ENCODE results near the gene ZFPL1.
A peak's percentile ranks its signal among the peaks of the same experiment; 100 is the strongest.

ZFPL1 gene

DNA sequence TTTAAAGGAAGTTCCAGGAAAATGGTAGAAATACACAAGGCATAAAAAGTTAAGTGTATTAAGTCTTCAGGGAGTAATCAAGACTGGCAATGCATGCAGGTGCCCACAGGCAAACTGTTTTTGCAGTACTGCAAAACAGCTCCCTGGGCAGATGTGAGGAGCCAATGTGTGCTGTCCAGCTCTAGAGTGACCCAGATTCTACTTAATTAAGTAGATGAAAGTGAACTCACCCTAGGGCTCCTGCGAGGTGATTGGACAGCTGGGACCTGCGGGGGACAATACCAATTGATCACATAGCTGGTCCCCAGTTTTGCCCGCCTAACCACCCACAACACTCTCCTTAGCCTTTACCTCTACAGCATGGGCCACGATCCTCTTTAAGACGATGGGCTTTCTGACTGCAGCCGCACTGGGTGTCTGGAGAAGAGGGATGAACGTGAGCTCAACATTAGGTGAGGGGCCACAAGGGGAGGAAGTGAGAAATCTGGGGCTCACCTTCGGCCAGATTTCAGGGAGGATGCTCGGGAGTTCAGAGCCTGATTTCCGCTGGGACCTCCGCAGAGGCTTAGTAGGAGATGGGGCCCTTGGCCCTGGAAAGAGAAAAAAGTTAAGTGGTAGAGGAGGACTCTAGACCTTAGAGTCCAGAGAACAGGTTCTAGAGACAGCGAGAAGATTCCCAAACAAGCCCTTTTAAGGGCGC, 738 bp upstream of the ZFPL1 start:
- DNase-seq (ENCODE audit: low read depth): no peak
- TF ChIP-seq, protein P1, sequence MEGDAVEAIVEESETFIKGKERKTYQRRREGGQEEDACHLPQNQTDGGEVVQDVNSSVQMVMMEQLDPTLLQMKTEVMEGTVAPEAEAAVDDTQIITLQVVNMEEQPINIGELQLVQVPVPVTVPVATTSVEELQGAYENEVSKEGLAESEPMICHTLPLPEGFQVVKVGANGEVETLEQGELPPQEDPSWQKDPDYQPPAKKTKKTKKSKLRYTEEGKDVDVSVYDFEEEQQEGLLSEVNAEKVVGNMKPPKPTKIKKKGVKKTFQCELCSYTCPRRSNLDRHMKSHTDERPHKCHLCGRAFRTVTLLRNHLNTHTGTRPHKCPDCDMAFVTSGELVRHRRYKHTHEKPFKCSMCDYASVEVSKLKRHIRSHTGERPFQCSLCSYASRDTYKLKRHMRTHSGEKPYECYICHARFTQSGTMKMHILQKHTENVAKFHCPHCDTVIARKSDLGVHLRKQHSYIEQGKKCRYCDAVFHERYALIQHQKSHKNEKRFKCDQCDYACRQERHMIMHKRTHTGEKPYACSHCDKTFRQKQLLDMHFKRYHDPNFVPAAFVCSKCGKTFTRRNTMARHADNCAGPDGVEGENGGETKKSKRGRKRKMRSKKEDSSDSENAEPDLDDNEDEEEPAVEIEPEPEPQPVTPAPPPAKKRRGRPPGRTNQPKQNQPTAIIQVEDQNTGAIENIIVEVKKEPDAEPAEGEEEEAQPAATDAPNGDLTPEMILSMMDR (conservative IDR thresholded peaks at IDR 0.05; ENCODE audit: low read length): no peak
- peak overlapping the region; percentile 97 for H3K4me3 ChIP-seq (ENCODE audit: low read length)

DNA sequence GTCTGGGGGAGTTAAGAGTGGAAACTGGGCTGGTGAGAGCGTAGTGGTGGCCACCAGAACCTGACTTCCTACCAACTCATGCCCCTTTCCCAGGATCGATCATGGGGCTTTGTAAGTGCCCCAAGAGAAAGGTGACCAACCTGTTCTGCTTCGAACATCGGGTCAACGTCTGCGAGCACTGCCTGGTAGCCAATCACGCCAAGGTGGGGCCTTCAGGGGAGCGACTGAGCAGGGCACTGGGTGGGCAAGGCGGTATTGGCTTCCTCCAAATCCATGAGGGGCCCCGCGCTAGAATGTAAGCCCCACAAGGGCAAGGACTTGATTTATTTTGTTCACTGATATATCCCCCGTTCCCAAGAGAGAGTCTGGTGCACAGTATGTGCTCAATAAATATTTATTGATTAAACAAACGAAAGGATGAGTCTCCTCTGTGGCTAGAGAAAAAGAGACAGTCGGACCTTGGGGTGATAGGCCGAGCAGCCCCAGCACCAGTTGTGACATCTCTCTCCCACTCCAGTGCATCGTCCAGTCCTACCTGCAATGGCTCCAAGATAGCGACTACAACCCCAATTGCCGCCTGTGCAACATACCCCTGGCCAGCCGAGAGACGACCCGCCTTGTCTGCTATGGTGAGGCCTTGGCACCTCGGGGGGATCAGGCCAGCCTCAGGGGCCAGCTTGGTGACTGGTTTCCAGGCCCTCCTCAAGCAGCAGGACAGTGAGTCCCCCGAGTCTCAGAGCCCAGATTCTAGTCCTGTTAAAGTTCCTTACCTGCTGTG, 765 bp downstream of the ZFPL1 start:
- DNase-seq (ENCODE audit: low read depth): no peak
- H3K4me3 ChIP-seq (ENCODE audit: low read length): peak overlapping the region; percentile 97
- TF ChIP-seq, protein P1 (conservative IDR thresholded peaks at IDR 0.05; ENCODE audit: low read length): no peak

DNA sequence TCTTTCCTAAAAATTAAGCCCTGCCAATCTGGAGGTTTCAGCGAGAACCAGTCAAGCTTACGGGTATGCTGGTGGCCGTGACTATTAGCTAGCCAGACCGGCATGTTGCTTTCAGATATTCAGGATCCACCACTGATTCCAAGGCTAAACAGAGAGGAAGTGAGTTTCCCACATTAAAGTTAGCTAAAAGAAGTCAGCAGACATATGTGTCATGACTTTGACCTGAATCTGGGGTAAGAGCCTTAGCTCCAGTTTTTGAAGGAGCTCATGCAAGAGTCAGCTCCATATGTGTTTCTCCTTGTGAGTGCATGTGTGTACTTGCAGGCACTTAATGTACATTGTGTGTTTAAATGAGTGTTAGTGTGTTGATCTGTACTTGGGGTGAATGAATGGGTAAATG, 1.4 kb downstream of the ZFPL1 start:
- DNase-seq (ENCODE audit: low read depth): no peak
- peak overlapping the region; percentile 97; the same call in 1 of the 2 replicates for H3K4me3 ChIP-seq (ENCODE audit: low read length)
- TF ChIP-seq, protein P1 (conservative IDR thresholded peaks at IDR 0.05; ENCODE audit: low read length): no peak

DNA sequence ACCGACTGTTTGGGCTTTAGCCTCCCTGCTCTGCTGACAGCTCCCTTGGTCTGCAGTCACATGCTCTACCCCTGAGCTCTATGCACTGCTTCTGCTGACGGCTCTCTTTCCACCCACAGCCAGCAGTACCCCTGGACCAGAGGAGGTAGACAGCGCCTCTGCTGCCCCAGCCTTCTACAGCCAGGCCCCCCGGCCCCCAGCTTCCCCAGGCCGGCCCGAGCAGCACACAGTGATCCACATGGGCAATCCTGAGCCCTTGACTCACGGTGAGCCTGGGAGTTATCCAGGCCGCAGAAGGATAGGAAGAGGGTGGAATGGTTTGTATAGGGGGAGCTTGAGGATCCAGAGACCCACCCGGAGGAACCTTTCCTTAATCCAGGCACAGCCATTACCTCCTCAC, 2.8 kb downstream of the ZFPL1 start:
- DNase-seq (ENCODE audit: low read depth): no peak
- H3K4me3 ChIP-seq (ENCODE audit: low read length): no peak overlapping the region
- TF ChIP-seq, protein P1 (conservative IDR thresholded peaks at IDR 0.05; ENCODE audit: low read length): no peak

DNA sequence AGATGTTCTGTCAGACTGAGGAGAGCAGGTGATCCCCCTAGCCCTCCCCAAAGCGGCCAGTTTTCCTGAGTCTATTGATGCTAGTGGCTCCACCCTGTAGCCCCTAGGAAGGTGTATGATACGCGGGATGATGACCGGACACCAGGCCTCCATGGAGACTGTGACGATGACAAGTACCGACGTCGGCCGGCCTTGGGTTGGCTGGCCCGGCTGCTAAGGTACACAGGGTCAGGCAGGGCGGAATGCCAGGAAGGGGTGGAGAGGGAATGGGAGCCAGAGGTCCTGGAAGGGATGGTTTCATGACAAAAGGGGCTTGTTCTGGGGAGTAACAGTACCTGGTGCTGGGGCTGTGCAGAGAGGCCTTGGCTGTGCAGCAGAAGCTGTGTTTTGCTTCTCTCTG, 3.2 kb downstream of the ZFPL1 start:
- TF ChIP-seq, protein P1 (conservative IDR thresholded peaks at IDR 0.05; ENCODE audit: low read length): no peak
- no peak for DNase-seq (ENCODE audit: low read depth)
- H3K4me3 ChIP-seq (ENCODE audit: low read length): no peak overlapping the region

DNA sequence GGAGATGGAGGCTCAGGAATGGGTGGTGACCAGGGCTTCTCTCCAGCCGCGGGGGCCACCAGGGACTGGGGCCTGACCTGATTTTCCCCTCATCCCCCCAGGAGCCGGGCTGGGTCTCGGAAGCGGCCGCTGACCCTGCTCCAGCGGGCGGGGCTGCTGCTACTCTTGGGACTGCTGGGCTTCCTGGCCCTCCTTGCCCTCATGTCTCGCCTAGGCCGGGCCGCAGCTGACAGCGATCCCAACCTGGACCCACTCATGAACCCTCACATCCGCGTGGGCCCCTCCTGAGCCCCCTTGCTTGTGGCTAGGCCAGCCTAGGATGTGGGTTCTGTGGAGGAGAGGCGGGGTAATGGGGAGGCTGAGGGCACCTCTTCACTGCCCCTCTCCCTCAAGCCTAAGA, 3.8 kb downstream of the ZFPL1 start:
- H3K4me3 ChIP-seq (ENCODE audit: low read length): no peak overlapping the region
- TF ChIP-seq, protein P1 (conservative IDR thresholded peaks at IDR 0.05; ENCODE audit: low read length): no peak
- no peak for DNase-seq (ENCODE audit: low read depth)

DNA sequence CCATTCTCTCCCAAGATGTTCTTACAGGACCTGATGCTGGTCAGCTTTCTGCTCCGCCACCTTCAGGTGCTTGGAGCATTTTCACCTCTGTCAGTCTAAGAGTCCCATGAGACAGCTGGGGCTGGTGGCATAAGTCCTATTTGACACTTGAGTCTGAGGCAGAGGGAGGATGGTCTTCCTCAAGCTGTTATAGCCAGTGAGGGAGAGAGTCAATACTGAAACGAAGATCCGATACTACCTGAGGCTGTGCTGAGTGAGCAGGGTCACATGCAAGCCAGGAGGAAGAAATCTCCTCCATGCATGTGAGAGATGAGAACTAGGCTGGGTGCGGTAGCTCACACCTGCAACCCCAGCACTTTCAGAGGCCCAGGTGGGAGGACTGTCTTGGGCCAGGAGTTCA, 5.6 kb downstream of the ZFPL1 start:
- no peak overlapping the region for H3K4me3 ChIP-seq (ENCODE audit: low read length)
- DNase-seq (ENCODE audit: low read depth): no peak
- TF ChIP-seq, protein P1 (conservative IDR thresholded peaks at IDR 0.05; ENCODE audit: low read length): no peak

Measured in AG10803 (cell line).